Ishikawa (cell line): Measurements from ENCODE around the gene USPL1.

Experiments
- EP300 ChIP-seq: IDR thresholded peaks from 2 replicates; pipeline ENCODE4 v1.6.1; 2012; ENCODE audit warnings: borderline replicate concordance
- REST ChIP-seq: IDR thresholded peaks from 2 replicates; pipeline ENCODE4 v1.6.1; 2012; ENCODE audit warnings: low read depth, mild to moderate bottlenecking
- TAF1 ChIP-seq: IDR thresholded peaks from 2 replicates; pipeline ENCODE4 v1.6.1; 2012; ENCODE audit warnings: low read depth, mild to moderate bottlenecking
- USF1 ChIP-seq: IDR thresholded peaks from 2 replicates; pipeline ENCODE4 v1.6.1; 2012

- TF ChIP-seq TAF1 (no peak), EP300 (no peak), USF1 (no peak), REST (no peak)
Observed at GRCh38 chr13:30667014-30667413, 49.3 kb downstream of the USPL1 start.
